SU-DHL-6 (cell line): ENCODE results near the gene NSMCE3.

Source experiments
- EZH2phosphoT487 ChIP-seq: fragments of 200-600 bp; sonication (generic), shearing (Covaris generic); conservative IDR thresholded peaks from 2 replicates; pipeline ENCODE4 v1.6.1; 2018; ENCODE audit warnings: mild to moderate bottlenecking, antibody characterized with exemption, low read length, moderate library complexity, mixed read lengths
- TF ChIP-seq, protein P1 (sequence below): fragments of 200-600 bp; sonication (generic); IDR thresholded peaks from one replicate; pipeline ENCODE4 v1.5.1; 2017; ENCODE audit warnings: antibody characterized with exemption, mild to moderate bottlenecking, low read length, moderate library complexity; ENCODE audit not compliant: insufficient read depth, poor library complexity, severe bottlenecking

DNA sequence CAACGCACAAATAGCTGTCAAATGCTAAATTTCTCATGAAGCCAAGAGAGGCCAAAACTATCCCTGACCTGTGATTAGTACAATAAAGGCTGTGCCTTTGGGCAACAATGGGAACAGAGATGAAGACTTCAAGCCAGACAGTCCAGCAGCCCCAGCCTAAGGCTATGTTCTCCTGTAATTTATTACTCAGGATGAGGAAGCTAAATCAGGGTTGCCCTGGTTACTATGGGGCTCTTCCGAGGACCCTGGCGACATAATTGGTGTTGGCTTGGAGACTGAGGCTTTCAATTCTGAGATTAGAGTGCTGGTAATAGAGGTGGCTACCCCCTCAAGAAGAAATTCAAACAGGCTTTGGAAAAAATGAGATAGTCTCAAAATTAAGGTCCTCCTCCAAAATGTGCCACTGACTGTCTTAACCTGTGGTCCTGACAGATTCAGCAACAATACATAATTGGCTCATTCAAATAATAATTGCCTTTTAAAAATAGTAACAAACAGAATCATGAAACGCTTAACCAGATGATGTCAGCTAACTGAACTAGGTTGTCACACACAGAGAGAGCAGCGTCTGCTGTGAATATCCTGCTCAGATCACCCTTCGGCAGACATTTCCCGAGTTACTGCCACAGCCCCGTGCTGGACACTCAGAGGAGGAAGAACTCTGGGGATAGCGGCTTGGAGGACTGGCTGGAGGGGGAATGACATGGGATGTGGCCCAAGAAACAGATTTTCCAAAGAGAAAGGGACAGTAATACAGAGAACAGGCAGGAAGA lies 43.0 kb downstream of the NSMCE3 start:
- no peak for TF ChIP-seq EZH2phosphoT487
- TF ChIP-seq, protein P1, sequence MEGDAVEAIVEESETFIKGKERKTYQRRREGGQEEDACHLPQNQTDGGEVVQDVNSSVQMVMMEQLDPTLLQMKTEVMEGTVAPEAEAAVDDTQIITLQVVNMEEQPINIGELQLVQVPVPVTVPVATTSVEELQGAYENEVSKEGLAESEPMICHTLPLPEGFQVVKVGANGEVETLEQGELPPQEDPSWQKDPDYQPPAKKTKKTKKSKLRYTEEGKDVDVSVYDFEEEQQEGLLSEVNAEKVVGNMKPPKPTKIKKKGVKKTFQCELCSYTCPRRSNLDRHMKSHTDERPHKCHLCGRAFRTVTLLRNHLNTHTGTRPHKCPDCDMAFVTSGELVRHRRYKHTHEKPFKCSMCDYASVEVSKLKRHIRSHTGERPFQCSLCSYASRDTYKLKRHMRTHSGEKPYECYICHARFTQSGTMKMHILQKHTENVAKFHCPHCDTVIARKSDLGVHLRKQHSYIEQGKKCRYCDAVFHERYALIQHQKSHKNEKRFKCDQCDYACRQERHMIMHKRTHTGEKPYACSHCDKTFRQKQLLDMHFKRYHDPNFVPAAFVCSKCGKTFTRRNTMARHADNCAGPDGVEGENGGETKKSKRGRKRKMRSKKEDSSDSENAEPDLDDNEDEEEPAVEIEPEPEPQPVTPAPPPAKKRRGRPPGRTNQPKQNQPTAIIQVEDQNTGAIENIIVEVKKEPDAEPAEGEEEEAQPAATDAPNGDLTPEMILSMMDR, result no peak
